SK-N-SH (cell line): ENCODE measurements around the gene RELN. TPM values are rescaled to one million over a fixed set of nuclear protein-coding genes. Genes with fewer than 3 reads are reported as not detected.

Source experiments
- CTCF ChIA-PET: fragments of 300-600, 350-600 bp; formaldehyde crosslinking; extraction: SDS; loops from one replicate; lab custom pipeline; 2021; lab: Yijun Ruan, JAX
- POLR2A ChIA-PET: fragments of 350-600 bp; sonication (Branson Sonifier 250); formaldehyde crosslinking; extraction: SDS; loops from one replicate; lab custom pipeline; 2020; ENCODE audit warnings: antibody characterized with exemption, inconsistent platforms; lab: Yijun Ruan, JAX
- DNase-seq: peaks from one replicate; pipeline ENCODE4 v3.0.0; 2012
- H2AFZ ChIP-seq: fragments of 200-600 bp; sonication (generic); 2 replicates; pipeline ENCODE4 v1.8.1; 2016; ENCODE audit warnings: antibody characterized with exemption, mild to moderate bottlenecking, low read depth
- H3F3A ChIP-seq: fragments of 200-600 bp; sonication (generic); replicated peaks from 2 replicates; pipeline ENCODE3; 2016; ENCODE audit warnings: antibody characterized with exemption, mild to moderate bottlenecking; ENCODE audit not compliant: insufficient read depth
- H3K27ac ChIP-seq, 2 experiments: fragments of 200-500 bp in 1 of 2; fragments of 200-600 bp in 1 of 2; sonication (Bioruptor generic) in 1 of 2; sonication (generic), shearing (Covaris generic) in 1 of 2; 2 replicates each; pipeline versions ENCODE4 v1.5.1 to v1.6.1; 2014 to 2016; ENCODE audit warnings: low read depth in 2 of 2, inconsistent platforms in 1 of 2, low read length in 1 of 2, mild to moderate bottlenecking in 1 of 2, mixed read lengths in 1 of 2
- H3K27me3 ChIP-seq: fragments of 200-600 bp; sonication (generic), shearing (Covaris generic); 2 replicates; pipeline ENCODE4 v1.6.1; 2016; ENCODE audit warnings: mixed run types; ENCODE audit not compliant: insufficient read depth
- H3K36me3 ChIP-seq, 2 experiments: fragments of 200-500 bp in 1 of 2; fragments of 200-600 bp in 1 of 2; sonication (Bioruptor generic) in 1 of 2; sonication (generic) in 1 of 2; replicated peaks in 1 of 2; 2 replicates each; pipeline versions ENCODE3 to v1.5.1; 2014 to 2016; ENCODE audit warnings: low read length in 1 of 2, mild to moderate bottlenecking in 1 of 2; ENCODE audit not compliant: insufficient read depth in 2 of 2, control insufficient read depth in 1 of 2
- H3K4me1 ChIP-seq, 2 experiments: fragments of 200-500 bp in 1 of 2; fragments of 200-600 bp in 1 of 2; sonication (Bioruptor generic) in 1 of 2; sonication (generic), shearing (Covaris generic) in 1 of 2; 2 replicates each; pipeline versions ENCODE4 v1.5.1 to v1.6.1; 2014 to 2016; ENCODE audit warnings: low read depth in 1 of 2, low read length in 1 of 2, mixed run types in 1 of 2; ENCODE audit not compliant: insufficient read depth in 2 of 2, control insufficient read depth in 1 of 2
- H3K4me2 ChIP-seq: fragments of 200-600 bp; sonication (generic), shearing (Covaris generic); 2 replicates; pipeline ENCODE4 v1.6.1; 2017; ENCODE audit warnings: mixed run types
- H3K4me3 ChIP-seq, 2 experiments: fragments of 200-500 bp in 1 of 2; fragments of 200-600 bp in 1 of 2; sonication (Bioruptor generic) in 1 of 2; sonication (generic), shearing (Covaris generic) in 1 of 2; 2 replicates each; pipeline versions ENCODE4 v1.5.1 to v1.8.1; 2014 to 2016; ENCODE audit warnings: low read depth in 2 of 2, inconsistent platforms in 1 of 2, low read length in 1 of 2, mild to moderate bottlenecking in 1 of 2, mixed read lengths in 1 of 2, moderate library complexity in 1 of 2
- H3K79me2 ChIP-seq: fragments of 200-600 bp; sonication (generic); 2 replicates; pipeline ENCODE4 v1.8.1; 2017; ENCODE audit warnings: mild to moderate bottlenecking; ENCODE audit not compliant: insufficient read depth
- H3K9ac ChIP-seq: fragments of 200-600 bp; sonication (generic); 2 replicates; pipeline ENCODE4 v1.6.1; 2017; ENCODE audit warnings: mixed run types
- H3K9me2 ChIP-seq: fragments of 200-600 bp; sonication (generic); 2 replicates; pipeline ENCODE4 v1.6.1; 2017; ENCODE audit warnings: mixed run types
- H3K9me3 ChIP-seq: fragments of 200-600 bp; sonication (generic); 2 replicates; pipeline ENCODE4 v1.6.1; 2017; ENCODE audit warnings: mixed run types, mild to moderate bottlenecking, moderate library complexity
- H4K20me1 ChIP-seq: fragments of 200-600 bp; sonication (generic); 2 replicates; pipeline ENCODE4 v1.6.1; 2017; ENCODE audit warnings: mild to moderate bottlenecking, mixed run types; ENCODE audit not compliant: insufficient read depth
- FOSL2 ChIP-seq: IDR thresholded peaks from 2 replicates; pipeline ENCODE4 v1.4.0; 2012; ENCODE audit warnings: low read depth, mild to moderate bottlenecking, moderate library complexity, borderline replicate concordance
- JUND ChIP-seq: IDR thresholded peaks from 2 replicates; pipeline ENCODE4 v1.4.0; 2012
- NRF1 ChIP-seq: IDR thresholded peaks from 2 replicates; pipeline ENCODE4 v1.6.1; 2012; ENCODE audit warnings: low read depth, mild to moderate bottlenecking, low read length
- RAD21 ChIP-seq: IDR thresholded peaks from 2 replicates; pipeline ENCODE4 v1.6.1; 2012; ENCODE audit warnings: mild to moderate bottlenecking, low read length
- RXRA ChIP-seq: IDR thresholded peaks from 2 replicates; pipeline ENCODE4 v1.4.0; 2012; ENCODE audit warnings: low read depth, mild to moderate bottlenecking, borderline replicate concordance
- SIN3A ChIP-seq: IDR thresholded peaks from 2 replicates; pipeline ENCODE4 v1.6.1; 2012; ENCODE audit warnings: low read depth, mild to moderate bottlenecking, low read length, moderate library complexity, borderline replicate concordance
- TCF12 ChIP-seq: IDR thresholded peaks from 2 replicates; pipeline ENCODE4 v1.4.0; 2012
- WGBS: methylation state at CpG from one replicate; pipeline ENCODE4 v1.1.6; 2017; ENCODE audit warnings: low lambda C conversion rate; 5-methylcytosine and 5-hydroxymethylcytosine counted together
- polyA plus RNA-seq, 3 experiments: library from polyadenylated mRNA; depleted of rRNA; stranded (reverse); fragments of >200 nt; gene quantifications; 2 replicates each; pipeline ENCODE4 v1.2.3, GENCODE V29; 2012
- TF ChIP-seq, protein P1 (sequence below): IDR thresholded peaks from 2 replicates; pipeline ENCODE4; 2012
- TF ChIP-seq, protein P2 (sequence below): IDR thresholded peaks from 2 replicates; pipeline ENCODE4 v1.4.0; 2012; ENCODE audit warnings: low read depth

RELN gene
- polyA plus RNA-seq, 1 of the 3 experiments (the other 2 are of a cell fraction), result 0.02 TPM

DNA sequence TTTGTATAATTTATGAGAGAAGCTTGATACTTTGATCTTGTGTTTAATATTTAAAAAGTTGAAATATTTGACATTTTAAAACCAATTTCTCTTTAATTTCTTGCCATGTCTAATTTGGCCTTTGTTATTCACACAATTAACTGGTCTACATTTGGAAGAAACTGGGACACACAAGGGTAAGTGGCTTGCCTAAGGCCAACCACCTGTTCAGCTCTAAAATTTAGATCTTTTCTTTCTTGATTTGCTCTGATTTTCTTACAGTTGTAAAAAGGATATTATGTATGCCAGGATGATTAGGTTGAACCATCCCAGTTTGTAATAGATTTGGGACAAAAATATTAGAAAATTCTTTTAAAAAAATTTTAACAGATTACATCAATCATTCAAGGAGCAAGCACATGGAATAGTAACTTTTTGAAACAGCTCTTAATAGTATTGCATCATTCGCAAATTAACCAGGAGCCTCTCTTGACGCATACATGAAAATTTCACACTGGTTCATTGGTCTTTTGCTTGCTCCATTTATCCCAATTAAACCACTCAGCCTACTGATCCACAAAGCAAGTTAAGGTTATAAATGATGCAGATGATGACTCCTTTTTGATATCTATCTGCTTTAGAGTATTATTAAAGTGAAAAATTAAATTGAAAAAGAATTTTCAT lies 321.0 kb downstream of the RELN start:
- ChIA-PET CTCF (no interaction called here), POLR2A (no interaction called here)
- H3K4me3 ChIP-seq, result no peak overlapping the region
- H3K9me2 ChIP-seq, result no peaks in the 10 kb centered on the region
- no peaks in the 10 kb centered on the region for H3K27me3 ChIP-seq
- H3K36me3 ChIP-seq, result no peaks in the 10 kb centered on the region
- no peaks in the 10 kb centered on the region; a peak in 1 of 4 replicates for H3K4me1 ChIP-seq
- H3K4me2 ChIP-seq, result no peak overlapping the region
- H3K27ac ChIP-seq, result no peak overlapping the region
- no peak for TF ChIP-seq NRF1
- H3F3A ChIP-seq, result peaks cover 4% of the 10 kb centered on the region
- 86% methylated on average over 2 of the region's 2 CpGs for WGBS
- H4K20me1 ChIP-seq, result no peaks in the 10 kb centered on the region
- no peaks in the 10 kb centered on the region for H3K79me2 ChIP-seq
- H3K9me3 ChIP-seq, result no peaks in the 10 kb centered on the region
- H2AFZ ChIP-seq, result no peak overlapping the region
- DNase-seq, result no peak
- no peak overlapping the region for H3K9ac ChIP-seq

DNA sequence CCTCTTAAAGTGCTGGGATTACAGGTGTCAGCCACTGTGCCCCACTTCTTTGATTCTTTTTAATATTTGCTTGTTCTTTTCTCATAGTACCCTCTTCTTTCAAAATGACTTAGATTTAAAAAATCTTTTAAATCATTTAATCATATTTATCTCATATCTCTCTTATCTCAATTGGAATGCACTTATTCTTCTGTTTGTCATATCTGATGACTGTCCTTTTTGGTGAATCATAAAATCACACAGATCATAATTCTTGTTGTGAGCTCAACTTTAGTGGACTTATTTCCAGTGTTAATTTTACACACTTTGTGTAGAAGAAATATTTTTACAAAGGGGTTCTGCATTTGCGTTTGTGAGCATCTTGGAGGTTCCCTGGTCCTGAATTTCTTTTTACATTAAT lies 323.1 kb downstream of the RELN start:
- Histone ChIP-seq H3K9me2 (no peaks in the 10 kb centered on the region), H3K4me2 (no peak overlapping the region), H3K9me3 (no peaks in the 10 kb centered on the region), H3K4me3 (no peak overlapping the region), H4K20me1 (no peaks in the 10 kb centered on the region), H3K4me1 (no peaks in the 10 kb centered on the region; a peak in 1 of 4 replicates), H2AFZ (no peak overlapping the region), H3K27ac (no peak overlapping the region), H3K9ac (no peak overlapping the region), H3K27me3 (no peaks in the 10 kb centered on the region), H3F3A (no peaks in the 10 kb centered on the region), H3K36me3 (no peaks in the 10 kb centered on the region), H3K79me2 (no peaks in the 10 kb centered on the region)
- 71% methylated on average over 1 of the region's 1 CpG for WGBS
- ChIA-PET POLR2A (no interaction called here), CTCF (interaction anchor here (1.0 to 1.8 kb wide), 5 partner anchors 10 to 178 kb away, joined by 4 to 6 read pairs (median 5); no protein-coding TSS in a partner anchor)
- TF ChIP-seq RXRA, result no peak
- TF ChIP-seq FOSL2, result peak; percentile 15; the same call in 1 of the 2 replicates
- TF ChIP-seq RAD21, result no peak
- TF ChIP-seq, protein P1, sequence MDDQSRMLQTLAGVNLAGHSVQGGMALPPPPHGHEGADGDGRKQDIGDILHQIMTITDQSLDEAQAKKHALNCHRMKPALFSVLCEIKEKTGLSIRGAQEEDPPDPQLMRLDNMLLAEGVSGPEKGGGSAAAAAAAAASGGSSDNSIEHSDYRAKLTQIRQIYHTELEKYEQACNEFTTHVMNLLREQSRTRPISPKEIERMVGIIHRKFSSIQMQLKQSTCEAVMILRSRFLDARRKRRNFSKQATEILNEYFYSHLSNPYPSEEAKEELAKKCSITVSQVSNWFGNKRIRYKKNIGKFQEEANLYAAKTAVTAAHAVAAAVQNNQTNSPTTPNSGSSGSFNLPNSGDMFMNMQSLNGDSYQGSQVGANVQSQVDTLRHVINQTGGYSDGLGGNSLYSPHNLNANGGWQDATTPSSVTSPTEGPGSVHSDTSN, result 0 out of 2 replicates have a peak, but pooled peaks have one; percentile 11
- peak; percentile 23; the same call in 1 of the 2 replicates for TF ChIP-seq JUND
- no peak for DNase-seq

DNA sequence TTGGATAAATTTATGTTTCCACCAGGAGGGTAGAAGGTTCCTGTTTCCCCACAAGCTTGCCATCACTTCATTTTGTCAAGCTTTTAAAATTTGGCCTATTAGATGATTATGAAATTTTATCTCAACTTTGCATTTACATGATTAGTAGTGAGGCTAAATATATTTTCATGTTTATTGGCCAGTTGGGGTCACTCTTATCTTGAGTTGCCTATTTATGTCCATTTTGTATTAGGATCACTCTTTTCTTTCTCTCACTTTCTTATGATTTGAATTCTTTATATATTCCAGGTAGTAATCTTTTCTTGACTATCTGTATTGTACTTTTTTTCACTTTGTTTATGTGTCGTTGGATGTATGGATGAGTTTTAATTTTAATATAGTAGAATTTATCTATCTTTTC lies 324.9 kb downstream of the RELN start:
- TF ChIP-seq SIN3A, result no peak
- peak; percentile 42 for TF ChIP-seq RAD21
- TF ChIP-seq, protein P2, sequence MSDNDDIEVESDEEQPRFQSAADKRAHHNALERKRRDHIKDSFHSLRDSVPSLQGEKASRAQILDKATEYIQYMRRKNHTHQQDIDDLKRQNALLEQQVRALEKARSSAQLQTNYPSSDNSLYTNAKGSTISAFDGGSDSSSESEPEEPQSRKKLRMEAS, result no peak
- no peak for TF ChIP-seq TCF12
- no peak overlapping the region for H2AFZ ChIP-seq
- H3K4me1 ChIP-seq, result no peaks in the 10 kb centered on the region; a peak in 1 of 4 replicates
- H3K9me2 ChIP-seq, result no peaks in the 10 kb centered on the region
- no peaks in the 10 kb centered on the region for H3K27me3 ChIP-seq
- no peak overlapping the region for H3K4me2 ChIP-seq
- POLR2A ChIA-PET, result no interaction called here
- no peaks in the 10 kb centered on the region for H3F3A ChIP-seq
- no peak overlapping the region for H3K4me3 ChIP-seq
- H3K9me3 ChIP-seq, result no peaks in the 10 kb centered on the region
- H3K9ac ChIP-seq, result no peak overlapping the region
- no peaks in the 10 kb centered on the region for H3K79me2 ChIP-seq
- DNase-seq, result no peak
- H4K20me1 ChIP-seq, result no peaks in the 10 kb centered on the region
- H3K36me3 ChIP-seq, result no peaks in the 10 kb centered on the region
- no peak overlapping the region for H3K27ac ChIP-seq
- WGBS, result 56% methylated on average over 1 of the region's 1 CpG
- CTCF ChIA-PET, result interaction anchor here (0.9 to 1.1 kb wide), 3 partner anchors 14 to 505 kb away, joined by 3 to 4 read pairs (median 3); no protein-coding TSS in a partner anchor
